PFSK-1 (cell line): ENCODE data around the gene FLCN.

ENCODE experiments used
- FOXP2 ChIP-seq: optimal IDR thresholded peaks from 2 replicates; pipeline ENCODE3; 2011; ENCODE audit warnings: borderline replicate concordance, control low read depth, inconsistent platforms; ENCODE audit not compliant: insufficient read depth; ENCODE audit errors: extremely low read length, extremely low read depth
- POLR2AphosphoS5 ChIP-seq: IDR thresholded peaks from 2 replicates; pipeline ENCODE4 v1.6.1; 2012; ENCODE audit warnings: low read depth, mild to moderate bottlenecking, control low read depth, low read length, moderate library complexity
- SIN3A ChIP-seq: IDR thresholded peaks from 2 replicates; pipeline ENCODE4 v1.6.1; 2012; ENCODE audit warnings: mild to moderate bottlenecking, low read length, moderate library complexity, borderline replicate concordance; ENCODE audit not compliant: insufficient read depth
- TAF1 ChIP-seq: IDR thresholded peaks from 2 replicates; pipeline ENCODE4 v1.6.1; 2012; ENCODE audit warnings: low read length, control low read depth, borderline replicate concordance; ENCODE audit not compliant: insufficient read depth
- TF ChIP-seq, protein P1 (sequence below), 2 experiments: IDR thresholded peaks; 2 replicates each; pipeline versions ENCODE4 v1.6.1 to v1.8.0; 2011 to 2012; ENCODE audit warnings: low read depth in 2 of 2, low read length in 2 of 2, control low read depth in 1 of 2, inconsistent platforms in 1 of 2, mild to moderate bottlenecking in 1 of 2, moderate library complexity in 1 of 2; ENCODE audit not compliant: insufficient read depth in 1 of 2

Gene FLCN

GRCh38 chr17:17224137-17224536, 12.8 kb downstream of the FLCN start:
- TF ChIP-seq TAF1 (no peak), SIN3A (no peak), POLR2AphosphoS5 (no peak), FOXP2 (no peak)
- TF ChIP-seq, protein P1, sequence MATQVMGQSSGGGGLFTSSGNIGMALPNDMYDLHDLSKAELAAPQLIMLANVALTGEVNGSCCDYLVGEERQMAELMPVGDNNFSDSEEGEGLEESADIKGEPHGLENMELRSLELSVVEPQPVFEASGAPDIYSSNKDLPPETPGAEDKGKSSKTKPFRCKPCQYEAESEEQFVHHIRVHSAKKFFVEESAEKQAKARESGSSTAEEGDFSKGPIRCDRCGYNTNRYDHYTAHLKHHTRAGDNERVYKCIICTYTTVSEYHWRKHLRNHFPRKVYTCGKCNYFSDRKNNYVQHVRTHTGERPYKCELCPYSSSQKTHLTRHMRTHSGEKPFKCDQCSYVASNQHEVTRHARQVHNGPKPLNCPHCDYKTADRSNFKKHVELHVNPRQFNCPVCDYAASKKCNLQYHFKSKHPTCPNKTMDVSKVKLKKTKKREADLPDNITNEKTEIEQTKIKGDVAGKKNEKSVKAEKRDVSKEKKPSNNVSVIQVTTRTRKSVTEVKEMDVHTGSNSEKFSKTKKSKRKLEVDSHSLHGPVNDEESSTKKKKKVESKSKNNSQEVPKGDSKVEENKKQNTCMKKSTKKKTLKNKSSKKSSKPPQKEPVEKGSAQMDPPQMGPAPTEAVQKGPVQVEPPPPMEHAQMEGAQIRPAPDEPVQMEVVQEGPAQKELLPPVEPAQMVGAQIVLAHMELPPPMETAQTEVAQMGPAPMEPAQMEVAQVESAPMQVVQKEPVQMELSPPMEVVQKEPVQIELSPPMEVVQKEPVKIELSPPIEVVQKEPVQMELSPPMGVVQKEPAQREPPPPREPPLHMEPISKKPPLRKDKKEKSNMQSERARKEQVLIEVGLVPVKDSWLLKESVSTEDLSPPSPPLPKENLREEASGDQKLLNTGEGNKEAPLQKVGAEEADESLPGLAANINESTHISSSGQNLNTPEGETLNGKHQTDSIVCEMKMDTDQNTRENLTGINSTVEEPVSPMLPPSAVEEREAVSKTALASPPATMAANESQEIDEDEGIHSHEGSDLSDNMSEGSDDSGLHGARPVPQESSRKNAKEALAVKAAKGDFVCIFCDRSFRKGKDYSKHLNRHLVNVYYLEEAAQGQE (IDR thresholded peaks at IDR 0.05; ENCODE audit: insufficient read depth in 1 of 2, low read depth in 2 of 2, low read length in 2 of 2) = no peak

GRCh38 chr17:17223736-17224135, 13.2 kb downstream of the FLCN start:
- TF ChIP-seq FOXP2 = no peak
- TF ChIP-seq, protein P1 (IDR thresholded peaks at IDR 0.05; ENCODE audit: insufficient read depth in 1 of 2, low read depth in 2 of 2, low read length in 2 of 2) = no peak
- TF ChIP-seq SIN3A = no peak
- TF ChIP-seq TAF1 = no peak
- TF ChIP-seq POLR2AphosphoS5 = no peak

- TF ChIP-seq FOXP2 = no peak
- TF ChIP-seq POLR2AphosphoS5 = no peak
- TF ChIP-seq, protein P1 (IDR thresholded peaks at IDR 0.05; ENCODE audit: insufficient read depth in 1 of 2, low read depth in 2 of 2, low read length in 2 of 2) = no peak
- TF ChIP-seq SIN3A = no peak
- no peak for TF ChIP-seq TAF1
Measured at GRCh38 chr17:17221329-17221728, 15.6 kb downstream of the FLCN start.

DNA sequence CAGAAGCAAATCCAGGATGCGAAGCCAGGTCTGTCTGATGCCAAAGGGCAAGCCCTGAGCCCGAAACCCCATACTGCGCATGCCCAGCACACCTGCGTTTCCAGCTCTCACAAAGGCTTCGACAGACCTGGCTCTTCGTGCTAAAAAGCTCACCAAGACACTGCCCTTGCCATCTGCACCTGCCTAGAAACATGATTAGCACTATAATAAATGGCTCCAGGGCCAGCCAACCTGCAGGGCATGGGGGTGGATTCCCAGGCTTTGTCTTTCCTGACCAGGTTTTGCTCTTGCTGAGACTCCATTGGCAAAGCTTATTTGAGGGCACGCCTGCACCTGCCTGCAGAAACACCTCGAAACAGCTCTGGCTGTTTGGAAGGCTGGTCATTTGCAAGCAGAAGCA, 16.4 kb downstream of the FLCN start:
- TF ChIP-seq POLR2AphosphoS5 (no peak), SIN3A (no peak), TAF1 (no peak), FOXP2 (no peak)
- TF ChIP-seq, protein P1 (IDR thresholded peaks at IDR 0.05; ENCODE audit: insufficient read depth in 1 of 2, low read depth in 2 of 2, low read length in 2 of 2) = no peak

DNA sequence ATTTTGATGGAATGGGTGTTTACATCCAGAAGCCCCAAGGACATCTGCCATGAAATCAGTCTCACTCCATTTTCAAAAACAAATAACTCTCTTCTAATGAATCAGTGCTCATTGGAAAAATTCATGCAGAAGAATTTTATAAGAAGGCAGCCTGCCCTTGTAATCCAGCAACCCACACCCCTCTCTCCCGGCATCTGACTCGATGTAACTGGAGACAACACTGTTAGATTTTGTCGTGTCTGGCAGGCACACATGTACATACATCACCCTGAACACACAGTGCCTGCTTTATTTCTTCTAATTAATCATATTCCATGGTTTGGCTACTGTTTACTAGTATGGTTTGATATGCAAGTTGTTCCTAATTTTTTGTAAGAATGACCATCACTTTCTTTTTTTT, 19.0 kb downstream of the FLCN start:
- TF ChIP-seq FOXP2 = no peak
- TF ChIP-seq, protein P1 (IDR thresholded peaks at IDR 0.05; ENCODE audit: insufficient read depth in 1 of 2, low read depth in 2 of 2, low read length in 2 of 2) = no peak
- TF ChIP-seq TAF1 = no peak
- TF ChIP-seq POLR2AphosphoS5 = no peak
- no peak for TF ChIP-seq SIN3A
